CD14-positive monocyte (primary cell): Measurements from ENCODE around the gene NT5DC4. TPM values are rescaled to one million over a fixed set of nuclear protein-coding genes. Genes with fewer than 3 reads are reported as not detected.

ENCODE experiments used
- DNase-seq, 3 donors: peaks; one replicate each; pipeline ENCODE4 v3.0.0-alpha.2; 2011 to 2022
- H2AFZ ChIP-seq: 2 replicates; pipeline ENCODE4 v1.6.0; 2012; ENCODE audit warnings: mild to moderate bottlenecking, low read depth, low read length, inconsistent platforms; ENCODE audit not compliant: insufficient read depth, poor library complexity, severe bottlenecking
- H3K27ac ChIP-seq, 2 donors: 1 replicate in 1 of 2; 2 replicates in 1 of 2; pipeline ENCODE4 v1.5.1; 2012 to 2013; ENCODE audit warnings: low read length in 2 of 2, control low read depth in 1 of 2, inconsistent platforms in 1 of 2, low read depth in 1 of 2, mild to moderate bottlenecking in 1 of 2
- H3K27me3 ChIP-seq, 2 donors: one replicate each; pipeline versions ENCODE4 v1.6.0 to v1.6.1; 2011 to 2013; ENCODE audit warnings: low read length in 2 of 2; ENCODE audit not compliant: control insufficient read depth in 2 of 2, insufficient read depth in 2 of 2
- H3K36me3 ChIP-seq, 2 donors: replicated peaks in 1 of 2; 1 replicate in 1 of 2; 2 replicates in 1 of 2; pipeline versions ENCODE4 v1.5.1 to v1.6.1; 2012 to 2013; ENCODE audit warnings: low read length in 2 of 2, control low read depth in 1 of 2, inconsistent platforms in 1 of 2, mild to moderate bottlenecking in 1 of 2; ENCODE audit not compliant: insufficient read depth in 2 of 2, control insufficient read depth in 1 of 2
- H3K4me1 ChIP-seq, 2 donors: 1 replicate in 1 of 2; 2 replicates in 1 of 2; pipeline versions ENCODE4 v1.5.1 to v1.6.1; 2012 to 2013; ENCODE audit warnings: low read length in 2 of 2, control low read depth in 1 of 2, inconsistent platforms in 1 of 2, mild to moderate bottlenecking in 1 of 2, moderate library complexity in 1 of 2; ENCODE audit not compliant: insufficient read depth in 2 of 2, control insufficient read depth in 1 of 2
- H3K4me2 ChIP-seq: replicated peaks from 2 replicates; pipeline ENCODE3; 2012; ENCODE audit warnings: low read length, moderate library complexity, mild to moderate bottlenecking; ENCODE audit not compliant: poor library complexity, severe bottlenecking; ENCODE audit errors: extremely low read depth
- H3K4me3 ChIP-seq, 3 experiments: fragments of 200-600 bp in 1 of 3; sonication (generic) in 1 of 3; replicated peaks in 1 of 3; 1 replicate in 2 of 3; 2 replicates in 1 of 3; pipeline ENCODE4 v1.5.1; 2011 to 2013; ENCODE audit warnings: low read length in 3 of 3, mild to moderate bottlenecking in 3 of 3, control low read depth in 2 of 3, low read depth in 2 of 3, inconsistent platforms in 1 of 3, moderate library complexity in 1 of 3
- H3K79me2 ChIP-seq: 2 replicates; pipeline ENCODE4 v1.6.0; 2012; ENCODE audit warnings: mild to moderate bottlenecking, control low read depth, inconsistent platforms, low read length, moderate library complexity; ENCODE audit not compliant: insufficient read depth
- H3K9ac ChIP-seq: 2 replicates; pipeline ENCODE4 v1.6.0; 2017; ENCODE audit warnings: low read length, mild to moderate bottlenecking; ENCODE audit not compliant: insufficient read depth, poor library complexity, severe bottlenecking
- H3K9me3 ChIP-seq, 2 donors: replicated peaks in 1 of 2; 1 replicate in 1 of 2; 2 replicates in 1 of 2; pipeline versions ENCODE4 v1.5.1 to v1.6.1; 2012 to 2013; ENCODE audit warnings: low read length in 2 of 2, control low read depth in 1 of 2; ENCODE audit not compliant: control insufficient read depth in 1 of 2, insufficient read depth in 1 of 2
- H4K20me1 ChIP-seq: 2 replicates; pipeline ENCODE4 v1.6.0; 2012; ENCODE audit warnings: mild to moderate bottlenecking, low read length, control low read depth, moderate library complexity; ENCODE audit not compliant: insufficient read depth
- H3K27ac Mint-ChIP-seq, 7 donors: one replicate each; pipeline ENCODE4 v1.8.0; 2020; ENCODE audit warnings: mild to moderate bottlenecking in 7 of 7, mixed read lengths in 7 of 7, moderate library complexity in 6 of 7, inconsistent platforms in 2 of 7
- H3K27me3 Mint-ChIP-seq, 3 donors: one replicate each; pipeline ENCODE4 v1.8.0; 2021 to 2022; ENCODE audit warnings: low read depth in 3 of 3, mild to moderate bottlenecking in 3 of 3, mixed read lengths in 3 of 3, moderate library complexity in 3 of 3, inconsistent platforms in 1 of 3
- H3K36me3 Mint-ChIP-seq, 2 donors: one replicate each; pipeline ENCODE4 v1.8.0; 2020; ENCODE audit warnings: mixed read lengths in 2 of 2, inconsistent platforms in 1 of 2, mild to moderate bottlenecking in 1 of 2
- H3K4me1 Mint-ChIP-seq: one replicate; pipeline ENCODE4 v1.8.0; 2020; ENCODE audit warnings: mild to moderate bottlenecking, mixed read lengths
- H3K4me3 Mint-ChIP-seq, 2 donors: one replicate each; pipeline ENCODE4 v1.8.0; 2020; ENCODE audit warnings: mild to moderate bottlenecking in 2 of 2, mixed read lengths in 2 of 2, moderate library complexity in 1 of 2
- H3K9me3 Mint-ChIP-seq, 7 donors: one replicate each; pipeline ENCODE4 v1.8.0; 2020 to 2022; ENCODE audit warnings: mixed read lengths in 7 of 7, mild to moderate bottlenecking in 6 of 7, moderate library complexity in 6 of 7, inconsistent platforms in 2 of 7
- WGBS: methylation state at CpG from one replicate; pipeline ENCODE4 v1.1.5; 2013; ENCODE audit warnings: missing lambda C conversion rate; ENCODE audit not compliant: insufficient coverage; 5-methylcytosine and 5-hydroxymethylcytosine counted together
- intact Hi-C, 2 donors: fragments of 100-400 bp; cut with micrococcal nuclease; formaldehyde crosslinking; loops; one replicate each; pipeline versions ENCODE4 v1.15.0 to v1.15.1; 2023
- polyA plus RNA-seq, 3 donors: library from polyadenylated mRNA; depleted of rRNA in 1 of 3; unstranded in 2 of 3; stranded (reverse) in 1 of 3; fragments of 300-500 nt in 2 of 3; fragments of >200 nt in 1 of 3; fragmentation: Illumina TruSeq in 2 of 3; gene quantifications; 1 replicate in 2 of 3; 2 replicates in 1 of 3; pipeline ENCODE4 v1.2.3, GENCODE V29; 2012 to 2021
- TF ChIP-seq, protein P1 (sequence below): fragments of 200-600 bp; IDR thresholded peaks from one replicate; pipeline ENCODE4 v1.8.0; 2022; ENCODE audit warnings: antibody characterized with exemption, mild to moderate bottlenecking

NT5DC4 gene
- polyA plus RNA-seq, 3 donors: 2.2 TPM; not detected in 2

DNA sequence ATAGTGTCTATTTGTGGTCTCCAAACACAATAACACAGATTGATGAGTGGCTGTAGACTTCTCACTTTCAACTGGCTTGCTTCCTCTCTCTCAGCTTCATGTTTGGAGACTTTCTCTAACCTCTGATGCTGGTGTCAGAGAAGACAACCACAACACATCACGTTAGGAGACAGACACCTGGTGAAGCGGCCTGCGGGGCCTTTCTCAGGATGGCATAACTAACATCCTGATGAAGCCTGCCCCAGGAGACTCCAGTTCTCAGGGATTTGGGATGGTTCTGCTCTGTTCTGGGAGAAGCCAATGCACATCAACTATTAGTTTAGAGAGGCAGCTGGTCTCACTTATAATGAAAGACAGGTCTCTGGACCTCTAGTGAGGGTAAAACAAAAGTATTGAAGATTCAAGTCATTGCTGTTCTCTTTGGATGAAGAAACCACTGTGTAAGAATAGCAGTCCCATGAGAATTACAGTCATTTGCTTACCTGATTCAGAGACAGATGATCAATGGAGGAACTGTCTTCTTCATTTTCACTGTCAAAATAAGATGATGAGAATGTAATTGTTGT, 61.5 kb downstream of the NT5DC4 start:
- H3K27me3 ChIP-seq: no peaks in the 10 kb centered on the region
- H4K20me1 ChIP-seq: no peaks in the 10 kb centered on the region
- WGBS: no CpG with 5 or more reads among the region's 3 CpGs
- no peak overlapping the region for H3K4me3 ChIP-seq
- H3K4me2 ChIP-seq: no peak overlapping the region
- peaks cover 2% of the 10 kb centered on the region in 2 donors for H3K36me3 Mint-ChIP-seq
- no peak overlapping the region for H2AFZ ChIP-seq
- no peak overlapping the region for H3K27ac ChIP-seq
- no peaks in the 10 kb centered on the region for H3K79me2 ChIP-seq
- H3K27me3 Mint-ChIP-seq: peaks cover 0 to 9% (median 4%) of the 10 kb centered on the region in 3 donors
- no peaks in the 10 kb centered on the region for H3K9me3 ChIP-seq
- no peaks in the 10 kb centered on the region for H3K36me3 ChIP-seq
- DNase-seq: no peak
- peaks cover 26 to 43% of the 10 kb centered on the region in 2 donors for H3K4me1 ChIP-seq
- intact Hi-C loops: loop anchor here in 1 of 2 donors (2.0 kb wide), 1 partner anchor 14 kb away; no protein-coding TSS in a partner anchor
- no peak overlapping the region for H3K4me3 Mint-ChIP-seq
- peaks cover 33% of the 10 kb centered on the region for H3K4me1 Mint-ChIP-seq
- H3K9me3 Mint-ChIP-seq: peaks cover 0 to 2% (median 0%) of the 10 kb centered on the region in 7 donors
- TF ChIP-seq, protein P1, sequence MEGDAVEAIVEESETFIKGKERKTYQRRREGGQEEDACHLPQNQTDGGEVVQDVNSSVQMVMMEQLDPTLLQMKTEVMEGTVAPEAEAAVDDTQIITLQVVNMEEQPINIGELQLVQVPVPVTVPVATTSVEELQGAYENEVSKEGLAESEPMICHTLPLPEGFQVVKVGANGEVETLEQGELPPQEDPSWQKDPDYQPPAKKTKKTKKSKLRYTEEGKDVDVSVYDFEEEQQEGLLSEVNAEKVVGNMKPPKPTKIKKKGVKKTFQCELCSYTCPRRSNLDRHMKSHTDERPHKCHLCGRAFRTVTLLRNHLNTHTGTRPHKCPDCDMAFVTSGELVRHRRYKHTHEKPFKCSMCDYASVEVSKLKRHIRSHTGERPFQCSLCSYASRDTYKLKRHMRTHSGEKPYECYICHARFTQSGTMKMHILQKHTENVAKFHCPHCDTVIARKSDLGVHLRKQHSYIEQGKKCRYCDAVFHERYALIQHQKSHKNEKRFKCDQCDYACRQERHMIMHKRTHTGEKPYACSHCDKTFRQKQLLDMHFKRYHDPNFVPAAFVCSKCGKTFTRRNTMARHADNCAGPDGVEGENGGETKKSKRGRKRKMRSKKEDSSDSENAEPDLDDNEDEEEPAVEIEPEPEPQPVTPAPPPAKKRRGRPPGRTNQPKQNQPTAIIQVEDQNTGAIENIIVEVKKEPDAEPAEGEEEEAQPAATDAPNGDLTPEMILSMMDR: no peak
- peak overlapping the region in 1 of 7 donors; percentile 66 for H3K27ac Mint-ChIP-seq
- no peak overlapping the region for H3K9ac ChIP-seq

DNA sequence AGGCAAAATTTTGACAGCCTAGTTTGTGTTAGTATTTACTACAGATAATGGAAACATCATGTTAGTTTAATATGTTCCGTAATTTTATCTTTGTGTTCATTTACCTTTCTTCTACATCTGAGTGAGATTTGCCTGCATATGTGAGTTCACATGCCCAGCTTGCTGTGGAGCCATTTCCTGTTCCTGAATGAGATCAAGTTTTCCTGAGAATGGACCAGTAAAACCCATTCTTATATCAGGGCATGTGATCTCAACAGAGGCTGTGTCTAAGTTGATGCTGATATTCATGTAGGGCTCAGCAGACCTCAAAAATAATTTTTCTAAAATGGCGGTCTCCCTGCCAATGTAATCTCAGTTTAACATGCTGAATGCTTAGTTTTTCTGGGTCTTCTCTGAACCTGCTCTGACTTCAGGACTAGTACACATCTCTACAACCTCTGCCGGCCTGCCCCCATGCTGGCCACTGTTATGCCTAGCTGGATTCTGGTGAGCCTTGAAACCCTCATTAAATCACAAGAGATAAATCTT, 62.4 kb downstream of the NT5DC4 start:
- 96% methylated on average over 2 of the region's 3 CpGs for WGBS
- intact Hi-C loops: loop anchor here in 1 of 2 donors (2.0 kb wide), 1 partner anchor 14 kb away; no protein-coding TSS in a partner anchor
- H3K9me3 Mint-ChIP-seq: peaks cover 0 to 2% (median 0%) of the 10 kb centered on the region in 7 donors
- H3K9me3 ChIP-seq: no peaks in the 10 kb centered on the region
- H3K4me1 ChIP-seq: peaks cover 36 to 53% of the 10 kb centered on the region in 2 donors
- no peaks in the 10 kb centered on the region for H3K79me2 ChIP-seq
- H3K4me2 ChIP-seq: no peak overlapping the region
- H2AFZ ChIP-seq: no peak overlapping the region
- no peaks in the 10 kb centered on the region for H3K27me3 ChIP-seq
- no peak overlapping the region for H3K9ac ChIP-seq
- TF ChIP-seq, protein P1: no peak
- no peak overlapping the region for H3K4me3 Mint-ChIP-seq
- H3K27ac Mint-ChIP-seq: peak overlapping the region in 6 of 7 donors; percentile 23 to 89 (median 72)
- H3K27ac ChIP-seq: no peak overlapping the region
- peaks cover 2% of the 10 kb centered on the region in 2 donors for H3K36me3 Mint-ChIP-seq
- H4K20me1 ChIP-seq: no peaks in the 10 kb centered on the region
- no peak overlapping the region for H3K4me3 ChIP-seq
- DNase-seq: no peak
- no peaks in the 10 kb centered on the region for H3K36me3 ChIP-seq
- H3K27me3 Mint-ChIP-seq: peaks cover 0 to 9% (median 2%) of the 10 kb centered on the region in 3 donors
- peaks cover 42% of the 10 kb centered on the region for H3K4me1 Mint-ChIP-seq
